ENCODE data around the gene RBM39. TPM values are rescaled to one million over a fixed set of nuclear protein-coding genes. Genes with fewer than 3 reads are reported as not detected.
A peak's percentile ranks its signal among the peaks of the same experiment; 100 is the strongest.
"Not testable (repeated sequence)": the region's sequence is repeated elsewhere in the genome, so short reads cannot be mapped to it uniquely, and the experiment has no call there.

The RBM39 gene
- total RNA-seq, 1 experiment from 2014 or later, result 347 TPM

DNA sequence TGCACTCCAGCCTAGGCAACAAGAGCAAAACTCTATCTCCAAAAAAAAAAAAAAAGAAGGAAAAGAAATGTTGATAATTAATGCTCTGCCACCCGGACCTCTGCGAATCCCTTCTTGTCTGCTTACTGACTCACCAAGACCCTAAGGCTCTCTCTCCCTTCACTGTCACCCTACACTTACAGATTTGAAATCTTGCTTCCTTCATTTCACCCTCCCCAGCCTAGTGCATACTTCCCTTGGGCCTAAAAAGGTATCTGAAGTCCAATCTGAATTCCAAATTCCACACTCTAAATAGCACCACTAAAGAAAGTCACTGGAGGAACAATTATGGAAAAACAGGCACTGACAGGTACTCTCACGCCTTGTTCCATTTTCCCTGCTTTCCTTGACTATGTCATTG lies 20.4 kb upstream of the RBM39 start:
- Histone ChIP-seq H4K20me1 (ENCODE audit: control insufficient read depth, insufficient read depth, insufficient read length) (no peaks in the 10 kb centered on the region), H3K14ac (ENCODE audit: insufficient read depth, low read length) (no peak overlapping the region), H3K27me3 (ENCODE audit: insufficient read depth, low read length) (no peaks in the 10 kb centered on the region), H2BK20ac (ENCODE audit: low read depth, low read length, poor library complexity, severe bottlenecking) (no peak overlapping the region), H2BK12ac (ENCODE audit: insufficient read length, low read depth, low read length) (no peak overlapping the region), H3K23me2 (ENCODE audit: insufficient read length, low read depth, low read length, poor library complexity, severe bottlenecking) (no peaks in the 10 kb centered on the region), H3K56ac (ENCODE audit: insufficient read length, low read depth, low read length) (no peak overlapping the region), H4K5ac (ENCODE audit: insufficient read length, low read depth, low read length) (no peak overlapping the region), H2BK120ac (ENCODE audit: low read depth, low read length, poor library complexity, severe bottlenecking) (no peak overlapping the region), H3K79me1 (ENCODE audit: insufficient read depth, low read depth, low read length, poor library complexity, severe bottlenecking) (no peaks in the 10 kb centered on the region), H4K91ac (ENCODE audit: insufficient read length, low read depth, low read length) (no peak overlapping the region), H3K4me2 (ENCODE audit: insufficient read depth, insufficient read length, low read length) (no peak overlapping the region), H2BK5ac (ENCODE audit: insufficient read length, low read length) (no peak overlapping the region), H3K18ac (ENCODE audit: insufficient read length, low read depth, low read length) (no peak overlapping the region), H3K23ac (ENCODE audit: insufficient read length, low read depth, low read length) (no peak overlapping the region), H2AFZ (ENCODE audit: low read length) (no peak overlapping the region), H3K9me3 (ENCODE audit: control insufficient read depth, low read depth, low read length) (no peaks in the 10 kb centered on the region), H3K79me2 (ENCODE audit: insufficient read depth, low read length) (no peaks in the 10 kb centered on the region), H3K9ac (ENCODE audit: extremely low read depth, insufficient read length, low read length) (no peak overlapping the region), H3K27ac (ENCODE audit: insufficient read length, low read depth, low read length) (no peak overlapping the region), H3K4me1 (ENCODE audit: insufficient read depth, low read length) (no peaks in the 10 kb centered on the region), H2BK15ac (ENCODE audit: low read depth, low read length) (no peak overlapping the region), H2AK5ac (ENCODE audit: insufficient read length, low read length) (no peak overlapping the region), H3T11ph (ENCODE audit: low read length) (no peak overlapping the region), H4K8ac (replicated peaks; ENCODE audit: insufficient read length, low read depth, low read length) (no peak overlapping the region), H3K4ac (ENCODE audit: low read depth, low read length) (no peak overlapping the region)
- H3K27ac Mint-ChIP-seq, result peak overlapping the region in 2 of 3 experiments; percentile 10 to 50; a peak in 1 of 7 replicates
- DNase-seq, result no peak
- no peak overlapping the region for H3K4me3 Mint-ChIP-seq
- no peaks in the 10 kb centered on the region for H3K36me3 Mint-ChIP-seq (ENCODE audit: insufficient read depth in 1 of 3, low read depth in 3 of 3)
- WGBS (ENCODE audit: extremely low coverage, insufficient read length, low lambda C conversion rate), result no CpG with 5 or more reads among the region's 3 CpGs
- no peaks in the 10 kb centered on the region for H3K9me3 Mint-ChIP-seq
- TF ChIP-seq CTCF (conservative IDR thresholded peaks at IDR 0.05), result no peak
- H3K4me1 Mint-ChIP-seq, result peaks cover 0 to 2% of the 10 kb centered on the region in 2 experiments; a peak in 1 of 4 replicates
- no peaks in the 10 kb centered on the region for H3K27me3 Mint-ChIP-seq (ENCODE audit: low read depth)

- not testable (repeated sequence) for H3K23me2 ChIP-seq (ENCODE audit: insufficient read length, low read depth, low read length, poor library complexity, severe bottlenecking); H3K79me1 ChIP-seq (ENCODE audit: insufficient read depth, low read depth, low read length, poor library complexity, severe bottlenecking); H3K4ac ChIP-seq (ENCODE audit: low read depth, low read length); H3K9me3 ChIP-seq (ENCODE audit: control insufficient read depth, low read depth, low read length); H2AK5ac ChIP-seq (ENCODE audit: insufficient read length, low read length); H2BK5ac ChIP-seq (ENCODE audit: insufficient read length, low read length); H4K5ac ChIP-seq (ENCODE audit: insufficient read length, low read depth, low read length); H3K9ac ChIP-seq (ENCODE audit: extremely low read depth, insufficient read length, low read length); H2AFZ ChIP-seq (ENCODE audit: low read length); H4K91ac ChIP-seq (ENCODE audit: insufficient read length, low read depth, low read length); H2BK20ac ChIP-seq (ENCODE audit: low read depth, low read length, poor library complexity, severe bottlenecking); H3K23ac ChIP-seq (ENCODE audit: insufficient read length, low read depth, low read length); H3K4me1 Mint-ChIP-seq; H3K27ac Mint-ChIP-seq; H3K18ac ChIP-seq (ENCODE audit: insufficient read length, low read depth, low read length); H3K4me3 Mint-ChIP-seq; H2BK15ac ChIP-seq (ENCODE audit: low read depth, low read length); H3K9me3 Mint-ChIP-seq; DNase-seq; H3K79me2 ChIP-seq (ENCODE audit: insufficient read depth, low read length); H3K27ac ChIP-seq (ENCODE audit: insufficient read length, low read depth, low read length); H3K56ac ChIP-seq (ENCODE audit: insufficient read length, low read depth, low read length); H3K4me2 ChIP-seq (ENCODE audit: insufficient read depth, insufficient read length, low read length); H3K27me3 ChIP-seq (ENCODE audit: insufficient read depth, low read length); H2BK120ac ChIP-seq (ENCODE audit: low read depth, low read length, poor library complexity, severe bottlenecking); H3K14ac ChIP-seq (ENCODE audit: insufficient read depth, low read length); H3K36me3 Mint-ChIP-seq (ENCODE audit: insufficient read depth in 1 of 3, low read depth in 3 of 3); H2BK12ac ChIP-seq (ENCODE audit: insufficient read length, low read depth, low read length); H3K4me1 ChIP-seq (ENCODE audit: insufficient read depth, low read length); H3T11ph ChIP-seq (ENCODE audit: low read length); H4K20me1 ChIP-seq (ENCODE audit: control insufficient read depth, insufficient read depth, insufficient read length); H3K27me3 Mint-ChIP-seq (ENCODE audit: low read depth); H4K8ac ChIP-seq (replicated peaks; ENCODE audit: insufficient read length, low read depth, low read length)
- no CpG with 5 or more reads among the region's 11 CpGs for WGBS (ENCODE audit: extremely low coverage, insufficient read length, low lambda C conversion rate)
These were observed 19.5 kb upstream of the RBM39 start for GRCh38 chr20:35761548-35761947.

Measured in H9 (cell line).